Measurements from ENCODE around the gene MASTL.

MASTL gene

DNA sequence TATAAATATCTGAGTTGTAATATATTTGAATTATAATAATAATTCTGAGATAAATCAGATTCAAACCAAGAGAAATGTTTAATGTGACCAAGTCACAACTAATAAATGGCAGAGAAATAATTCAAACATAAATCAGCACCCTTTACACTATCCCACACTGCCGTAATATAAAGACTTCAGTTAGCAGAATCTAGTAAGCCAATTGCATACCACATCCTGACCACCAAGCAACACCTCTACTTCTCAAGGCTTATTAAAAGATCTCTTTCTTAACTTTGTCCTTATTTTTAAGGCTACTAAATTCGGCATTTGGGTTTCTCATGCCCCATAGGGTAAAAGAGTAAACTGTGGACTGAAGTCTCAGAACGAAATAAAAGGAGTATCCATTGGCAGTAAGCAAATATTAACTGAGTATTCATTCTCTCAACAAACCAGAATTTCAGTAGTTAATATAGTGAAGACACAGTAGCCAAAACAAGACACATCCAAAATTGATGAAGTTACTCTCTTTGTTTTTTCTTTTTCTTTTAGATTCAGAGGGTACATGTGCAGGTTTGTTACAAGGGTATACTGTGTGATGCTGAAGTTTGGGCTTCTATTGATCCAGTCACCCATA lies 70.6 kb downstream of the MASTL start:
- DNase-seq = no peak

DNA sequence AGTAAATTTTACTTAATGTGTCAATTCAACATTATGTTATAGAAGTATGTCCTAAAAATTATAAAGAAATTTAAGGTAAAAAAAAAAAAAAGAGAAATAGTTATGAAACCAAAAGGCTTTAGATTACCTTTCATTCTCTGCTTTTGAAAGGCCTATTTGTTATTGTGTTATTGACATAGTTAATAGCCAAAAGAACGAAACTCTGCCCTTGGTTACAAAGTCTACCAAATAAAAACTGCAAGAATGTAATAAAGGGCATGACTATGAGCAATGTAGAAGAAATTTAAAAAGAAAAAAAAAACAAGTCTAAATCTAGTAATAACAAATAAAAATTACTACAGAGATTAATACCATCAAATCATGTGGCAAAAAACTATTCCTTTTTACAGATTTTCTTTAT lies 74.9 kb downstream of the MASTL start:
- no peak for DNase-seq

DNA sequence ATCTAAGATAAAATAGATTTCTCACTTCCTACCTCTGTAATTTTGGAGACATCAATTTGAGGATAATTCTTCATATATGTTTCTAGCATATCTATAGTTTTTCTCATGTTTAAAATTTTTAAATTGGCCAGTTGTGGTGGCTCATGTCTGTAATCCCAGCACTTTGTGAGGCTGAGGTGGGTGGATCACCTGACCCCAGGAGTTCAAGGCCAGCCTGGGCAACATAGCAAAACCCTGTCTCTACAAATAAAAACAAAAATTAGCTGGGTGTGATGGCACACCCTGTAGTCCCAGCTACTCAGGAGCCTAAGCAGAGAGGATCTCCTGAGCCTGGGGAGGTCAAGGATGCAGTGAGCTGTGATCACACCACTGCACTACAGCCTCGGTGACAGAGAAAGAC lies 80.6 kb downstream of the MASTL start:
- DNase-seq = no peak
